Body of pancreas (tissue), 4 donors: ENCODE data around the gene DAB1.

Experiments
- CTCF ChIP-seq, 7 experiments: fragments of 450-650 bp in 4 of 7; fragments of 200-600 bp in 3 of 7; sonication (generic) in 3 of 7; IDR thresholded peaks; one replicate each; pipeline ENCODE4 v1.5.1; 2016 to 2019; ENCODE audit warnings: antibody characterized with exemption in 7 of 7
- POLR2A ChIP-seq, 3 donors: fragments of 450-650 bp; IDR thresholded peaks; one replicate each; pipeline ENCODE4 v1.6.1; 2016; ENCODE audit warnings: antibody characterized with exemption in 3 of 3, mild to moderate bottlenecking in 2 of 3

- TF ChIP-seq CTCF (IDR thresholded peaks at IDR 0.05) (no peak), POLR2A (IDR thresholded peaks at IDR 0.05) (no peak)
Measured at GRCh38 chr1:57209495-57209894, 214.4 kb downstream of the DAB1 start.
